ENCODE measurements around the gene MISP3. TPM values are rescaled to one million over a fixed set of nuclear protein-coding genes. Genes with fewer than 3 reads are reported as not detected.

MISP3 gene
- total and polyA plus RNA-seq, 2 experiments from 2014 or later: 1.9 to 2.4 TPM

- Mint-ChIP-seq H3K9me3 (peaks cover 6% of the 10 kb centered on the region; the same call in 2 of the 3 replicates), H3K4me3 (no peak overlapping the region), H3K27ac (no peak overlapping the region), H3K27me3 (ENCODE audit: insufficient read depth, low read depth, poor library complexity) (peaks cover 18% of the 10 kb centered on the region), H3K36me3 (ENCODE audit: low read depth) (peaks cover 30% of the 10 kb centered on the region), H3K4me1 (peaks cover 4% of the 10 kb centered on the region; the same call in 1 of the 3 replicates)
- Histone ChIP-seq H4K20me1 (replicated peaks; ENCODE audit: insufficient read depth) (no peaks in the 10 kb centered on the region; the same call in 1 of the 2 replicates), H3K79me2 (replicated peaks; ENCODE audit: insufficient read depth) (no peaks in the 10 kb centered on the region), H3K4me1 (ENCODE audit: insufficient read depth) (no peaks in the 10 kb centered on the region; the same call in 1 of the 2 replicates), H3K9me2 (ENCODE audit: insufficient read depth) (no peaks in the 10 kb centered on the region), H3K4me2 (no peak overlapping the region), H3K27ac (ENCODE audit: low read depth) (no peak overlapping the region), H3K27me3 (ENCODE audit: insufficient read depth) (peaks cover 5% of the 10 kb centered on the region), H3K36me3 (ENCODE audit: insufficient read depth) (no peaks in the 10 kb centered on the region), H3F3A (replicated peaks; ENCODE audit: low read depth) (no peaks in the 10 kb centered on the region; the same call in 1 of the 2 replicates), H2AFZ (no peak overlapping the region), H3K4me3 (no peak overlapping the region)
- TF ChIP-seq EZH2phosphoT487 (IDR thresholded peaks at IDR 0.05; ENCODE audit: unreplicated experiment) (no peak), EZH2 (IDR thresholded peaks at IDR 0.05; ENCODE audit: low read depth, unreplicated experiment) (no peak), NANOG (IDR thresholded peaks at IDR 0.05; ENCODE audit: borderline replicate concordance) (no peak), ZNF331 (CRISPR knock-in tag; IDR thresholded peaks at IDR 0.05; ENCODE audit: low read depth) (no peak), ZNF114 (CRISPR knock-in tag; IDR thresholded peaks at IDR 0.05) (no peak), REST (IDR thresholded peaks at IDR 0.05; ENCODE audit: unreplicated experiment) (no peak), STAT1 (IDR thresholded peaks at IDR 0.05; ENCODE audit: unreplicated experiment) (no peak), JUNB (IDR thresholded peaks at IDR 0.05; ENCODE audit: unreplicated experiment) (no peak), CTCF (conservative IDR thresholded peaks at IDR 0.05; ENCODE audit: low read depth in 2 of 2) (no peak), CREB1 (CRISPR knock-in tag; IDR thresholded peaks at IDR 0.05; ENCODE audit: low read depth) (no peak), POLR2AphosphoS5 (IDR thresholded peaks at IDR 0.05; ENCODE audit: low read depth) (no peak), ZNF462 (CRISPR knock-in tag; IDR thresholded peaks at IDR 0.05) (no peak), ETS1 (IDR thresholded peaks at IDR 0.05) (no peak)
- ATAC-seq (no peak), DNase-seq (ENCODE audit: low spot score) (no peak)
Measured at GRCh38 chr19:14053032-14053431, 19.6 kb upstream of the MISP3 start.

Measured in GM23338 (cell line).